IgD-negative memory B cell (primary cell): ENCODE measurements around the gene TRPC4. TPM values are rescaled to one million over a fixed set of nuclear protein-coding genes. Genes with fewer than 3 reads are reported as not detected.

Source experiments
- H3K27ac Mint-ChIP-seq, 3 donors: one replicate each; pipeline ENCODE4 v1.8.0; 2020 to 2022; ENCODE audit warnings: mild to moderate bottlenecking in 3 of 3, mixed read lengths in 3 of 3, moderate library complexity in 1 of 3
- H3K27me3 Mint-ChIP-seq: one replicate; pipeline ENCODE4 v1.8.0; 2021; ENCODE audit warnings: mixed read lengths
- H3K36me3 Mint-ChIP-seq: one replicate; pipeline ENCODE4 v1.8.0; 2020; ENCODE audit warnings: mild to moderate bottlenecking, mixed read lengths
- H3K4me1 Mint-ChIP-seq, 3 donors: one replicate each; pipeline ENCODE4 v1.8.0; 2020 to 2022; ENCODE audit warnings: mixed read lengths in 3 of 3, mild to moderate bottlenecking in 1 of 3
- H3K4me3 Mint-ChIP-seq, 4 donors: one replicate each; pipeline ENCODE4 v1.8.0; 2020 to 2022; ENCODE audit warnings: mild to moderate bottlenecking in 4 of 4, mixed read lengths in 4 of 4, moderate library complexity in 3 of 4
- H3K9me3 Mint-ChIP-seq, 3 donors: one replicate each; pipeline ENCODE4 v1.8.0; 2020 to 2021; ENCODE audit warnings: mixed read lengths in 3 of 3, mild to moderate bottlenecking in 1 of 3
- polyA plus RNA-seq: library from polyadenylated mRNA; unstranded; fragments of 300-500 nt; fragmentation: Illumina TruSeq; gene quantifications from one replicate; pipeline ENCODE4 v1.2.3, GENCODE V29; 2021

The TRPC4 gene
- polyA plus RNA-seq, 1 donor from 2014 or later: not detected

DNA sequence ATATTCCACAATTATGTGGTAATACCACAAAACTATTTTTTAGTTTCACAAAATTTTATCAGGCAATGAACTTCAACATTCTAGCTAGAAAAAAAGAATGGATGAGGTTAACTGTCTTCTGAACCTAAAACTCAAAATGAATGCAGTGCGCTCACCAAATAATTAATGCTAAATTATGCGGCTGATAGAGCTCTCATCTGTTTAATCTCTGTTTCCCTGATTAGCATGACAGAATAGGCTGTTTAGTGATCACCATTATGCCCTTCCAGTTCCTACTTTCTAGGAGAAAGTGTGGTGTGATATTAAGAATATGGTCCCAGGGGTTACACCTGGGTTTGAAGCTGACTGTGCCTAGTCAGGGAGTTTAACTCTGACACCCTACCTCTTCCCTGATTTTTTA is 228.2 kb downstream of the TRPC4 start:
- Mint-ChIP-seq H3K4me3 (no peak overlapping the region), H3K4me1 (no peaks in the 10 kb centered on the region), H3K27ac (no peak overlapping the region), H3K9me3 (no peaks in the 10 kb centered on the region), H3K27me3 (no peaks in the 10 kb centered on the region), H3K36me3 (no peaks in the 10 kb centered on the region)

DNA sequence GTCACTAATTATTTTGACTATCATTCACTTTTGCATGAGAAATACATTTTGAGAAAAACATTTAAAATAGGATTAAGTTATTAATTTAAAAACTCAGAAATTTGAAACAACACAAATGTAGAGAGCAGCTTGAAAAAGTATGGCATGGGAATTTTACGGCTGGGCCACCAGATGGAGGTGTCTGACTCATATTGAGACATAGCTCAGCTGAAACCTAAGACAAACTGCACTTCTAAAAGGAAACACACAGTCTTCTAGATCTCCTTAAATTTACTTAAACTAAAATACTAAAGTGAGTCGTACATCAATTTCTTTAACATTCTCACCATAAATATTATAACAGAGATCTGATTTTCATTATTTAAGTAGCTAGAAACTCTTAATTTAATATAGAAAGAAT is 229.1 kb downstream of the TRPC4 start:
- no peak overlapping the region for H3K4me3 Mint-ChIP-seq
- H3K4me1 Mint-ChIP-seq: no peaks in the 10 kb centered on the region
- no peaks in the 10 kb centered on the region for H3K27me3 Mint-ChIP-seq
- no peaks in the 10 kb centered on the region for H3K9me3 Mint-ChIP-seq
- H3K36me3 Mint-ChIP-seq: no peaks in the 10 kb centered on the region
- no peak overlapping the region for H3K27ac Mint-ChIP-seq

GRCh38 chr13:37636701-37637100 is 232.9 kb downstream of the TRPC4 start:
- Mint-ChIP-seq H3K36me3 (no peaks in the 10 kb centered on the region), H3K27ac (no peak overlapping the region), H3K4me3 (no peak overlapping the region), H3K4me1 (no peaks in the 10 kb centered on the region), H3K9me3 (no peaks in the 10 kb centered on the region), H3K27me3 (no peaks in the 10 kb centered on the region)

- no peak overlapping the region for H3K4me3 Mint-ChIP-seq
- H3K27ac Mint-ChIP-seq: no peak overlapping the region
- H3K4me1 Mint-ChIP-seq: no peaks in the 10 kb centered on the region
- peaks cover 1% of the 10 kb centered on the region for H3K36me3 Mint-ChIP-seq
- no peaks in the 10 kb centered on the region for H3K27me3 Mint-ChIP-seq
- peaks cover 0 to 4% (median 0%) of the 10 kb centered on the region in 3 donors for H3K9me3 Mint-ChIP-seq
Measured at GRCh38 chr13:37632294-37632693, 237.3 kb downstream of the TRPC4 start.

- Mint-ChIP-seq H3K27ac (no peak overlapping the region), H3K4me1 (no peaks in the 10 kb centered on the region), H3K9me3 (peaks cover 0 to 4% (median 0%) of the 10 kb centered on the region in 3 donors), H3K27me3 (no peaks in the 10 kb centered on the region), H3K4me3 (no peak overlapping the region), H3K36me3 (peaks cover 1% of the 10 kb centered on the region)
Measured at GRCh38 chr13:37627428-37627827, 242.1 kb downstream of the TRPC4 start.

GRCh38 chr13:37621811-37622361 is 247.7 kb downstream of the TRPC4 start:
- Mint-ChIP-seq H3K9me3 (no peaks in the 10 kb centered on the region), H3K27me3 (no peaks in the 10 kb centered on the region), H3K4me3 (no peak overlapping the region), H3K4me1 (no peaks in the 10 kb centered on the region), H3K27ac (no peak overlapping the region), H3K36me3 (no peaks in the 10 kb centered on the region)

DNA sequence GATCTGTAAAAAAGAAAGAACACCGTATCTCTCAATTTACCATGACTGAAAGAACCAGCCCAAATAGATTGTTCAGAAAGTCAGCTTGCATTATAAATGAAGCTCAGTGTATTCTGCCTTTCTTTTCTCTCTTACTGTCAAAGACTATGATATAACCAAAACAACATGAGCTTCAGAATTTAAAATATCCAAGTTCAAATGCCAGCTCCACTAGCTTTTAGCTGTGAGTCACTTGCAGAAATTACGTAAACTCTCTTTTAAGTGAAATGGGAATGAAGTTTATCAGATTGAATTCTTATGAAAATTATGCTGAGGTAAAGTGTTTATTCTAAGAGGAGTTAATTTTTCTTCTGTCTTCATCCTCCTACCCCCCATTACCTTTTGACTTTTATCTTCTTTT is 251.0 kb downstream of the TRPC4 start:
- Mint-ChIP-seq H3K4me3 (no peak overlapping the region), H3K4me1 (no peaks in the 10 kb centered on the region), H3K9me3 (no peaks in the 10 kb centered on the region), H3K27ac (no peak overlapping the region), H3K27me3 (no peaks in the 10 kb centered on the region), H3K36me3 (no peaks in the 10 kb centered on the region)

GRCh38 chr13:37617173-37617572 is 252.4 kb downstream of the TRPC4 start:
- Mint-ChIP-seq H3K27me3 (no peaks in the 10 kb centered on the region), H3K4me3 (no peak overlapping the region), H3K27ac (no peak overlapping the region), H3K4me1 (no peaks in the 10 kb centered on the region), H3K36me3 (no peaks in the 10 kb centered on the region), H3K9me3 (no peaks in the 10 kb centered on the region)

DNA sequence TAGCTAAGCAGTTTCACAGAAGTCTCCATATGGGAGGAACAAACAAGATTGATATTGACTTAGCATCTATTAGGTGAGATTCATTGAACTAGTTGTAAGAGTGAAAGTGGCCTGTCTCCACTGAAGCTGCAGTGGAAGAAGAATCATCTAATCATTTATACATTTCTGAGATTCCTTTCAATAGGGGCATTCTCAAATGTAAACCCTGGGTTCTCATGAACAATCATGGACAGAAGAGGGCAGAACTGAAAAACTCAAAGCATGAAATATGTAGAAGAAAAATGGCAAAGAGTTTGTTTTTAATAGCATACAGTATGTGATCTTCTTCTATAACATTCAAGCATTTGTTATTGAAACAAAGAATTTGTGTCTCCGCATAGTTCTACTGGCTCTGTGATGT is 253.4 kb downstream of the TRPC4 start:
- H3K4me1 Mint-ChIP-seq: no peaks in the 10 kb centered on the region
- no peaks in the 10 kb centered on the region for H3K36me3 Mint-ChIP-seq
- no peak overlapping the region for H3K27ac Mint-ChIP-seq
- no peak overlapping the region for H3K4me3 Mint-ChIP-seq
- no peaks in the 10 kb centered on the region for H3K27me3 Mint-ChIP-seq
- H3K9me3 Mint-ChIP-seq: no peaks in the 10 kb centered on the region

DNA sequence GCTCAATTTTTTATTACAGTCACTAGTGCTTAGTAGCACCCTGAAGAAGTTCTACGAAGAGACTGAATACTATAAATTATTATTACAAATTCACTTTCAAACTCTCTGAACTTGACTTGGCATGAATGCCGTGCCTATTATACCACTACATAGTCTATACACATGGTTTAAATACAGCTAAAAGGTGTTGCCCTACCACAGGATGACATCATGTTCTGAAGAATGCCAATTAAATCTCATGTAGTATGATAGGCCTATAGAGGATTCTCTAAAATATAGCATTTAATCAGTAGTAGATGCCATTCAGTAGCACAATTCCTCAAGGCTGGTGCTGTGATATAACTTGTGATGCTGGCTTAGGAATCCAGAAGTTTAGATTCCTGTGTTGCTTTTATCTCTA is 254.3 kb downstream of the TRPC4 start:
- no peak overlapping the region for H3K4me3 Mint-ChIP-seq
- H3K27ac Mint-ChIP-seq: no peak overlapping the region
- no peaks in the 10 kb centered on the region for H3K4me1 Mint-ChIP-seq
- H3K36me3 Mint-ChIP-seq: no peaks in the 10 kb centered on the region
- no peaks in the 10 kb centered on the region for H3K27me3 Mint-ChIP-seq
- no peaks in the 10 kb centered on the region for H3K9me3 Mint-ChIP-seq

DNA sequence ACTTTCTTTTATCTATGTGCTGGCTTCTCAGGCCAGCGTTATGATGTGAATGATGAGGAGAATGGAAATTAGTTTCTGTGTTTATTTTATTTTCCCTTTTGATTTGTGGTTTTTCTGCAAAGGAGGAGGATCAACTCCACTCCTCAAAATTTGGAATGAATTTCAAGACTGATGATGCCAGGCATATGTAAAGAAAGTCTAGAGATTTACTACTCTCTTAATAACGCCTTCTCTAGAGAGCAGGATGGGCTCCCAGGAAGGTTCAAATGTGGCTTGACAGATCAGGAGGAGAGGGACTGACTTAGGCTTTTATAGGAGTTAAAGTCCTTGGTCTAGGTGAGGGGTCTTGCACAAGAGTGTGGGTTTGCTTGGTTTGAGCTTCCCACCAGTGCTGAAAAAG is 255.9 kb downstream of the TRPC4 start:
- no peak overlapping the region for H3K27ac Mint-ChIP-seq
- no peaks in the 10 kb centered on the region for H3K9me3 Mint-ChIP-seq
- H3K27me3 Mint-ChIP-seq: no peaks in the 10 kb centered on the region
- no peaks in the 10 kb centered on the region for H3K36me3 Mint-ChIP-seq
- H3K4me3 Mint-ChIP-seq: no peak overlapping the region
- no peaks in the 10 kb centered on the region for H3K4me1 Mint-ChIP-seq

- no peaks in the 10 kb centered on the region for H3K36me3 Mint-ChIP-seq
- H3K27ac Mint-ChIP-seq: no peak overlapping the region
- no peaks in the 10 kb centered on the region for H3K27me3 Mint-ChIP-seq
- no peak overlapping the region for H3K4me3 Mint-ChIP-seq
- no peaks in the 10 kb centered on the region for H3K4me1 Mint-ChIP-seq
- H3K9me3 Mint-ChIP-seq: no peaks in the 10 kb centered on the region
Measured at GRCh38 chr13:37613236-37613635, 256.3 kb downstream of the TRPC4 start.

- H3K27me3 Mint-ChIP-seq: no peaks in the 10 kb centered on the region
- no peak overlapping the region for H3K27ac Mint-ChIP-seq
- H3K4me1 Mint-ChIP-seq: no peaks in the 10 kb centered on the region
- no peaks in the 10 kb centered on the region for H3K36me3 Mint-ChIP-seq
- H3K9me3 Mint-ChIP-seq: peaks cover 0 to 2% (median 1%) of the 10 kb centered on the region in 3 donors
- no peak overlapping the region for H3K4me3 Mint-ChIP-seq
Measured at GRCh38 chr13:37608750-37609339, 260.7 kb downstream of the TRPC4 start.

DNA sequence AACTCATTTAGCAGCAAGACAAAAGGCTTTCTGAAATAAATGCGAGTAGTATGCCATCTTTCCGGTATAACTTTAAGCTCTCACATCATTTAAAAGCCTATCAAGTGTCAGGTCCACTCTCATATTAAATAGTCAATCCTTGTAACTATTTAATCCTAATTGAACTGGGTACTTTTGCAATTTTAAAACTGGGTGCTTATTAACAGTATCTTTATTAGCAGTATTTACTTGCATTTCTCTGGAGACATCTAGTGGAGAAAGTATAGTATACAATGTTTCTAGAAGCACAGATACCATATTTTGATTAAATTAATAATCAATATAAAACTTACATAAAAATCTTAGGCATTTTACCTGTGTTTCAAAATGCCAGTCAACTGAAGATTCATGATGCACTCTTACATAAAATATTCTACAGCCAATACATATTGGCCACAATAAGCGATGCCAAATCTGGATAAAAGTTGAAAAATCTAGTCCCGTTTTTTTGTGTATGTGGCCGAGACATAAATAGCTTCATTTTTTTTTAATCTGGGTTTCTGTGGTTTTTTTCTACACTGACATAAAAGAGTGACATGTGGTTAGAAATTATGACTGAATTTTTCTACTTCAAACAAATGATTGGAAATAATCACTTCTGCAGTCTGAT is 266.7 kb downstream of the TRPC4 start:
- Mint-ChIP-seq H3K27ac (no peak overlapping the region), H3K27me3 (no peaks in the 10 kb centered on the region), H3K4me1 (no peaks in the 10 kb centered on the region)

DNA sequence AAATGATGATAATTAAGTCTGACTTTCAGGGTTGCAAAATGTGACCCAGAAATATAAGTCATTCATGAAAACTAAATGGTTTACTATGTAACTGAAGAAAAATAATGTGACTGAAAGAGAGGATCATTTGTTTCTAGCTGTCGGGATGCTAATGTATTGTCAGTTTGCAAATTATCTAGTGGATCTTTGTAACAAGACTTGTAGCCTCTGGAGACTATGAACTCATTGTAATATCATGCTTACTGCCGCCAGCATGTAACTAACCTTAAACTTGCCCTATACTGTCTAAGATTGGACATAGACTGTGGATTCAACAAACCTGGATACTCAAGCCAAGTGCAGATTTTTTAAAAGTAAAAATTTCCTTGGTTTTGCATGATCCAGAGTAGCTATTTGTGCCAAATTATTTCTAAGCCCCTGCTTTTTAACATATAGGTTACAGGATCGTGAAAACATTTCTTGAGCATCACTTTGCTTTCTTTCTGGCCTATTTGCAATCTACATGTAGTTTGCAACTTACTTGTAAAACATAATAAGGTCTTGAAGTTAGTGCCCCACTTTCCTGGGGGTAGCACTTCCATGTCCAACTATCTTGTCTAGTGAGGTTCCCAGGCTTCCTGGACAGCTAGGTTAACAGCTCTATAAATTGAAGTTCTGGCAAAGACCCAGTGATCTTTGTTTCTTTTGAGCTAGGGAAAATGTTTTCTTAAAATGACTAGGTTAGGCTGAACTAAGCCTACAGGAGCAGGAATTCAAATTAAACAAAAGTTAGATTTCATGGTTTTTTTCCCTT is 267.7 kb downstream of the TRPC4 start:
- H3K9me3 Mint-ChIP-seq: no peaks in the 10 kb centered on the region
- H3K27me3 Mint-ChIP-seq: no peaks in the 10 kb centered on the region
- H3K4me1 Mint-ChIP-seq: no peaks in the 10 kb centered on the region
- no peak overlapping the region for H3K27ac Mint-ChIP-seq
- H3K36me3 Mint-ChIP-seq: no peaks in the 10 kb centered on the region
- no peak overlapping the region for H3K4me3 Mint-ChIP-seq

More for the DNA sequence above, 266.7 kb downstream of the TRPC4 start:
- H3K4me3 Mint-ChIP-seq: no peak overlapping the region
- H3K9me3 Mint-ChIP-seq: peaks cover 0 to under 1% (median 0%) of the 10 kb centered on the region in 3 donors
- no peaks in the 10 kb centered on the region for H3K36me3 Mint-ChIP-seq
